ENCODE data around the gene MED27.
A peak's percentile ranks its signal among the peaks of the same experiment; 100 is the strongest.

MED27 gene

GRCh38 chr9:131854896-131855613 is 224.6 kb downstream of the MED27 start:
- DNase-seq (ENCODE audit: low read depth in 2 of 2), result no peak

GRCh38 chr9:131854334-131854733 is 225.3 kb downstream of the MED27 start:
- no peak for DNase-seq (ENCODE audit: low read depth in 2 of 2)

GRCh38 chr9:131853434-131853833 is 226.2 kb downstream of the MED27 start:
- no peak for DNase-seq (ENCODE audit: low read depth in 2 of 2)

- DNase-seq (ENCODE audit: low read depth in 2 of 2), result no peak
Observed at GRCh38 chr9:131851414-131851813, 228.3 kb downstream of the MED27 start.

- no peak for DNase-seq (ENCODE audit: low read depth in 2 of 2)
Observed at GRCh38 chr9:131849391-131849790, 230.3 kb downstream of the MED27 start.

- no peak for DNase-seq (ENCODE audit: low read depth in 2 of 2)
Observed at GRCh38 chr9:131848570-131849160, 231.0 kb downstream of the MED27 start.

- DNase-seq (ENCODE audit: low read depth in 2 of 2), result no peak
Observed at GRCh38 chr9:131847665-131848354, 231.9 kb downstream of the MED27 start.

GRCh38 chr9:131845305-131846298 is 234.1 kb downstream of the MED27 start:
- DNase-seq (ENCODE audit: low read depth in 2 of 2), result no peak

- no peak for DNase-seq (ENCODE audit: low read depth in 2 of 2)
Observed at GRCh38 chr9:131844745-131845118, 234.9 kb downstream of the MED27 start.

GRCh38 chr9:131843989-131844744 is 235.5 kb downstream of the MED27 start:
- no peak for DNase-seq (ENCODE audit: low read depth in 2 of 2)

GRCh38 chr9:131841765-131842318 is 237.8 kb downstream of the MED27 start:
- DNase-seq (ENCODE audit: low read depth in 2 of 2), result no peak

- no peak for DNase-seq (ENCODE audit: low read depth in 2 of 2)
Observed at GRCh38 chr9:131840751-131841702, 238.6 kb downstream of the MED27 start.

GRCh38 chr9:131840220-131840619 is 239.4 kb downstream of the MED27 start:
- no peak for DNase-seq (ENCODE audit: low read depth in 2 of 2)

GRCh38 chr9:131839281-131840084 is 240.2 kb downstream of the MED27 start:
- DNase-seq (ENCODE audit: low read depth in 2 of 2), result peak; percentile 37 to 60

- no peak for DNase-seq (ENCODE audit: low read depth in 2 of 2)
Observed at GRCh38 chr9:131838530-131839280, 241.0 kb downstream of the MED27 start.

GRCh38 chr9:131837836-131838235 is 241.8 kb downstream of the MED27 start:
- DNase-seq (ENCODE audit: low read depth in 2 of 2), result no peak

- no peak for DNase-seq (ENCODE audit: low read depth in 2 of 2)
Observed at GRCh38 chr9:131837316-131837715, 242.4 kb downstream of the MED27 start.
